ENCODE results near the gene CD207. TPM values are rescaled to one million over a fixed set of nuclear protein-coding genes. Genes with fewer than 3 reads are reported as not detected.
"Not testable (repeated sequence)": the region's sequence is repeated elsewhere in the genome, so short reads cannot be mapped to it uniquely, and the experiment has no call there.

Gene CD207
- total RNA-seq, 1 donor from 2014 or later, result 0.41 TPM

- DNase-seq (ENCODE audit: missing footprints) (no peak), ATAC-seq (no peak)
- intact Hi-C loops (cut with DNase I), result no loop called here
These were observed 35.9 kb downstream of the CD207 start for GRCh38 chr2:70799706-70800105.

- DNase-seq (ENCODE audit: missing footprints); intact Hi-C loops (cut with DNase I); ATAC-seq: not testable (repeated sequence)
These were observed 37.6 kb downstream of the CD207 start for GRCh38 chr2:70797996-70798395.

- no peak for ATAC-seq
These were observed 38.1 kb downstream of the CD207 start for GRCh38 chr2:70797506-70797905.

DNA sequence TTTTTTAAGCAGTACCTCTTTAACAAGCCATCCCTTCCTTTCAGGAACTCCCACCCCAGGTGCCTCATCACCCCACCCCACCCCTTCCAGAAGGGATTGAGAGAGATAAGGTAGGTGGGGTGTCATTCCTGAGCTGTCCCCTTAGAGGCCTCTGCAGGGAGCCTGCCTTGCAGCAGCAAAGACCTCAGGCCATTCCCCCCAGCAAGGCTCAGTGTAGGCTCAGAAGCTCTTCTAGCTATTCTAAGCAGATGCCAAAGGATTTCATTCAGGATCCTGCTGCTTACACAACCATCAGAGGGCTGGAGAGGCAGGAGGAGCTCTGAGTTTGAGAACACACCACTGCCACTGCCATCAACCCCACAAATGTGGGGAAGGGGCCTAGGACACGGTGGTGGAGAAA, 39.4 kb downstream of the CD207 start:
- intact Hi-C loops (cut with DNase I), result no loop called here
- DNase-seq (ENCODE audit: missing footprints) (no peak), ATAC-seq (no peak)

More at GRCh38 chr2:70797506-70797905, 38.1 kb downstream of the CD207 start:
- DNase-seq (ENCODE audit: missing footprints), result no peak
- intact Hi-C loops (cut with DNase I), result no loop called here

DNA sequence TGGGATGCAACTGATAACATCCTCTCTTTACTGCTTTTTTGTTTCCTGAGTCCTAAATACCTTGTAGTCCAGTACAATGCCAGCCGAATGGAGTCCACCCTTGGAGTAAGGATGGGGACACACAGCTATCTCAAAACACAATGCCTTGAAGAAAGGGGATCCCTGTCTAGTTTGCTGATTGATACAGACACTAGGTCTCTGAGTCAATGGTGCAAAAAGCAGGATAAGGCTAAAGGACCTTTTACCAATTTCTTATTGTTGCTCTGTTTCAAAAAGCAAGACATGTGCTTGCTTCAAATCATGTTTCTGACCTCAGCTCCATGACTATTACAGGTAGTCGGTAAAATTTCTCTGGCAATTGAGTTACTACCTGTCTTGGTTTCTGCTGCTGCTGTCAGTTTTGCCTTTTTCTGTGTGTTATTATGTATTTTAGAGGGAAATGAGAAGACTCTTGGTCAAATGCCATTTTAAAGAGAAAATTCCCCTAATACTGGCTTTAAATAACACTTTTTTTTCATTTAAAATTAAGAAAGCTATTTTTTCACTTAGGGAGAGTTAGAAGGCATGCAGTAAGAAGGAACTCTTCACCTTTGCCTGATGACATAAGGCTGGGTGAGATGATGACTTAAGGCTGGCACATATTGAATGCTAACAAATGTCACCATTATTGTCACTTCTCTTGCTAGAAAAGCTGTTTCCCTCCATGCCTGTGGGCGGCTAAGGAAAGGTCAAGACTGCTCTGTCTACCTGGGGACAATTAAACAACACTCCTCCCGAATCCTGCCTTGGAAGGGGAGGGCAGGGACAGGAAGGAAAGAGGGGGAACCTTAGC, 40.2 kb downstream of the CD207 start:
- DNase-seq (ENCODE audit: missing footprints), result no peak
- no peak for ATAC-seq
- intact Hi-C loops (cut with DNase I), result no loop called here

DNA sequence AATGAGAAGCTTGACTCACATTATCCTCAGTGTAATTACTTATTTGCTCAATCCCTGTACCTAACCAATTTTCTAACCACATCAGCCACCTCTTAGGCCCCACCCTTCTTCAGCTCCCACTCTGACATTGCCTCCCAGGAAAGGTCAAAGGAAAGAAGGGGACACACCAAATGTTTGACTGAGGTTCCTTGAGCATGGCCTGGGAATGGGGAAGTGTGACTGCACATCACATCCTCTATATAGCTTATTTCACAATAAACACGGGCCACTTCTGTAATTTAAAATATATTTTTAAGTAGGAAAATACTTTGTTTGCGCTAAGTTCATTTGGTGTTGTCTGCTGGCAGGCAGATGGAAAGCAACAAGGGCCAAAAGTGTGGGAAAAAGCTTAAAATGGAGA, 42.2 kb downstream of the CD207 start:
- DNase-seq (ENCODE audit: missing footprints) (no peak), ATAC-seq (no peak)
- intact Hi-C loops (cut with DNase I), result loop anchor here (5.0 kb wide), 1 partner anchor 69 kb away; no protein-coding TSS in a partner anchor

- no peak for DNase-seq (ENCODE audit: missing footprints)
- ATAC-seq, result no peak
- intact Hi-C loops (cut with DNase I), result loop anchor here (5.0 kb wide), 1 partner anchor 72 kb away; no protein-coding TSS in a partner anchor
These were observed 45.3 kb downstream of the CD207 start, which contains the start of gene FIGLA for GRCh38 chr2:70790136-70790828. TSS of gene FIGLA (minus strand) at chr2:70790643. CDS start at chr2:70790638, 5 bp downstream.

GRCh38 chr2:70789304-70790135, 46.1 kb downstream of the CD207 start:
- intact Hi-C loops (cut with DNase I), result loop anchor here (5.0 kb wide), 3 partner anchors 73 to 158 kb away; no protein-coding TSS in a partner anchor
- peak; percentile 81 for DNase-seq (ENCODE audit: missing footprints)
- ATAC-seq, result peak; percentile 69

DNA sequence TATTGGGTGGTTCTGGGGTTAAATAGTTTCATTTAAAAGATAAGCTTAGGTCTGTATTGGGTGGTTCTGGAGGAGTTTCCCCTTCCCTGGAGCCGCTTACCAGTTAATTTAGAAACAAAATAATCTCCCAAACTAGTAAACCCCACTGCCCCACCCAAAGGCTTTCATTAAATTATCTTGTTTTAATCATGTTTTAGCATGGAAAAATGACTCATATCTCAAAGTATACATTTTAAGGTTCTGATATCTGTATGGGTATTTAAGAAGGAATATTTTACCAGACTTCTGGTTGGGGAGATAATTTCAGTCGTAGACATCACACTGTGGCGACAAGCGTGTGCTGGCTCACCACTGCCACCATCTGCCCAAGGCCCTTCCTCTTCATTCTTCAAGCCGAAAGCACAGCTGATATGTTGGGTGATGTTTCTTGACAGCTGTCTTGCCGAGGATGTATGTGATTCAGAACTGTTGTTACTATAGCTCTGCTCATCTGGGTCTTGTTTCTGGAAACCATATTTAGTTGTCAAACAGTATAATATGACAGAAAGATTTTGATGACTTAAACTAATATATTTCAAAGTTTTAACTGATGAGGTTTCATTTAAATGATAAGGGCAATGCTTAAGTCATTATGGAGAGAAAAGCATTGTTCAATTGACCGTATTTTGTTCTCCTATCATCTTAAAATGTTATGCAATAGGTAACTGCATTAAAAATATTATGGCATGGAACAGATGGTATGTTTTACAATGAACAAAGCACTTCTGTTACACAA, 50.3 kb downstream of the CD207 start:
- DNase-seq (ENCODE audit: missing footprints), result no peak
- no peak for ATAC-seq
- intact Hi-C loops (cut with DNase I), result loop anchor here (5.0 kb wide), 2 partner anchors 128 to 162 kb away; no protein-coding TSS in a partner anchor

DNA sequence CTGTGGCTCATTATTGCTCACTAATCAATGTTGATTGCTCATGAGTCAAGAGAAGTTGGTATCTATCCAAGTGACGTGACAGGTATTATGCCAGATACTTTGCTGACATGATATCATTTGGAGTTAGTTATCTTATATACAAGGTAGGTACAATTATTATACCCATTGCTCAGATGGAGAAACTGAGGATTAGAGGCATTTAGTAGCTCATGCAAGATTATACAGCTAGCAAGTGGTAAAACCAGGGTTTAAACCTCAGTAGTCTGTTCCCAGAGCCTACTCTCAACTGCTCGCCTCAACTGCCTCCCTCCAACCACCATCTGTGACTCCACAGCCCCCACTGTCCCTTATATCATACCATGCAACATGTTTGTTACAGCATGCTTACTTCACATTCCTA, 51.3 kb downstream of the CD207 start:
- intact Hi-C loops (cut with DNase I), result no loop called here
- no peak for ATAC-seq

More for the DNA sequence above, 51.3 kb downstream of the CD207 start:
- DNase-seq (ENCODE audit: missing footprints), result no peak

Other genes starting within 250 kb of the CD207 start
- gene ADD2, start 67.6 kb downstream of the CD207 start, total RNA-seq, result 2.3 TPM
- gene FIGLA, start 45.2 kb downstream of the CD207 start, total RNA-seq, result not detected
- 0.22 TPM for gene CLEC4F, start 15.2 kb downstream of the CD207 start, total RNA-seq
- gene VAX2, start 64.8 kb upstream of the CD207 start, total RNA-seq, result 0.30 TPM
- gene ATP6V1B1, start 100.1 kb upstream of the CD207 start, total RNA-seq, result not detected
- 0.54 TPM for gene ANKRD53, start 142.8 kb upstream of the CD207 start, total RNA-seq
- gene TEX261, start 159.1 kb upstream of the CD207 start, total RNA-seq, result 63.8 TPM
- 56.0 TPM for gene NAGK, start 232.8 kb upstream of the CD207 start, total RNA-seq